ENCODE data around the gene VASP. TPM values are rescaled to one million over a fixed set of nuclear protein-coding genes. Genes with fewer than 3 reads are reported as not detected.

Gene VASP
- total and polyA plus RNA-seq, 9 of the 15 experiments (the other 6 are each of a cell fraction or from before 2014, with no cell fraction given): 16.7 to 261 (median 112) TPM

- peak; percentile 95; the same call in 1 of the 2 replicates for TF ChIP-seq NKRF (IDR thresholded peaks at IDR 0.05; ENCODE audit: borderline replicate concordance)
- no peak for TF ChIP-seq ETV6 (IDR thresholded peaks at IDR 0.05; ENCODE audit: borderline replicate concordance in 1 of 2, low read depth in 2 of 2, low read length in 1 of 2)
- TF ChIP-seq ETV6 (CRISPR knock-in tag; IDR thresholded peaks at IDR 0.05; ENCODE audit: borderline replicate concordance): no peak
- no peak for TF ChIP-seq SIN3B (IDR thresholded peaks at IDR 0.05; ENCODE audit: low read depth)
- no peak for TF ChIP-seq TEAD1 (CRISPR knock-in tag; IDR thresholded peaks at IDR 0.05)
- no peak for TF ChIP-seq RBM39 (optimal IDR thresholded peaks at IDR 0.05; ENCODE audit: low read depth, low read length)
- no peak for TF ChIP-seq NFIX (CRISPR knock-in tag; IDR thresholded peaks at IDR 0.05; ENCODE audit: low read depth)
- TF ChIP-seq ZBTB7A (IDR thresholded peaks at IDR 0.05; ENCODE audit: borderline replicate concordance, control insufficient read depth, low read depth, low read length): peak; percentile 96
- no peak for TF ChIP-seq TSC22D4 (tag; IDR thresholded peaks at IDR 0.05)
- no peak for TF ChIP-seq PHB2 (IDR thresholded peaks at IDR 0.05; ENCODE audit: low read depth)
- no peak for TF ChIP-seq ZFP91 (CRISPR knock-in tag; IDR thresholded peaks at IDR 0.05)
- TF ChIP-seq CTBP1 (IDR thresholded peaks at IDR 0.05; ENCODE audit: borderline replicate concordance): no peak; the same call in 1 of the 2 replicates
- TF ChIP-seq CCAR2 (IDR thresholded peaks at IDR 0.05; ENCODE audit: low read depth, low read length): no peak
- TF ChIP-seq ZNF395 (CRISPR knock-in tag; IDR thresholded peaks at IDR 0.05): 0 out of 2 replicates have a peak, but pooled peaks have one; percentile 11
- TF ChIP-seq EP300 (IDR thresholded peaks at IDR 0.05; ENCODE audit: low read length): no peak
- no peak for TF ChIP-seq RBM34 (IDR thresholded peaks at IDR 0.05; ENCODE audit: borderline replicate concordance, insufficient read depth, low read length)
- TF ChIP-seq ZBTB49 (CRISPR knock-in tag; IDR thresholded peaks at IDR 0.05; ENCODE audit: borderline replicate concordance): no peak
- TF ChIP-seq HEY1 (CRISPR knock-in tag; IDR thresholded peaks at IDR 0.05; ENCODE audit: borderline replicate concordance): no peak
Measured at GRCh38 chr19:45467456-45468158, 39.7 kb upstream of the VASP start, which contains the start of gene FOSB (continued).

All from K562 (cell line).